Neural progenitor cell (in vitro differentiated cells): ENCODE data around the gene EFNA5. TPM values are rescaled to one million over a fixed set of nuclear protein-coding genes. Genes with fewer than 3 reads are reported as not detected.

Experiments
- DNase-seq: peaks from one replicate; pipeline ENCODE4 v3.0.0-alpha.2; 2016; ENCODE audit warnings: low spot score
- H2AFZ ChIP-seq: fragments of 200-600 bp; sonication (generic); replicated peaks from 2 replicates; pipeline ENCODE4 v1.6.1; 2016; ENCODE audit warnings: antibody characterized with exemption
- H3F3A ChIP-seq: fragments of 200-600 bp; sonication (generic); 2 replicates; pipeline ENCODE4 v1.6.1; 2016; ENCODE audit warnings: antibody characterized with exemption, low read depth
- H3K27ac ChIP-seq: fragments of 200-600 bp; sonication (generic); 2 replicates; pipeline ENCODE4 v1.5.1; 2016; ENCODE audit warnings: mild to moderate bottlenecking
- H3K27me3 ChIP-seq: fragments of 200-600 bp; sonication (generic); 2 replicates; pipeline ENCODE4 v1.6.1; 2016; ENCODE audit warnings: mild to moderate bottlenecking, moderate library complexity
- H3K36me3 ChIP-seq: fragments of 200-600 bp; sonication (generic); 2 replicates; pipeline ENCODE4 v1.5.1; 2016
- H3K4me1 ChIP-seq: fragments of 200-600 bp; sonication (generic); 2 replicates; pipeline ENCODE4 v1.6.1; 2016; ENCODE audit warnings: mixed run types
- H3K4me2 ChIP-seq: fragments of 200-600 bp; sonication (generic); 2 replicates; pipeline ENCODE4 v1.6.1; 2016
- H3K4me3 ChIP-seq: fragments of 200-600 bp; sonication (generic); 2 replicates; pipeline ENCODE4 v1.5.1; 2016
- H3K79me2 ChIP-seq: fragments of 200-600 bp; sonication (generic); 2 replicates; pipeline ENCODE4 v1.6.1; 2016; ENCODE audit warnings: low read depth
- H3K9ac ChIP-seq: fragments of 200-600 bp; sonication (generic); 2 replicates; pipeline ENCODE4 v1.6.1; 2016
- H3K9me3 ChIP-seq: fragments of 200-600 bp; sonication (generic); 2 replicates; pipeline ENCODE4 v1.5.1; 2016; ENCODE audit warnings: low read depth
- H4K20me1 ChIP-seq: fragments of 200-600 bp; sonication (generic); 2 replicates; pipeline ENCODE4 v1.6.1; 2016; ENCODE audit warnings: low read depth
- H3K27ac Mint-ChIP-seq: 3 replicates; pipeline ENCODE4 v1.8.0; 2021; ENCODE audit warnings: mixed read lengths
- H3K27me3 Mint-ChIP-seq: 2 replicates; pipeline ENCODE4 v1.8.0; 2022; ENCODE audit warnings: low read depth, mild to moderate bottlenecking, inconsistent platforms, moderate library complexity, mixed read lengths; ENCODE audit not compliant: insufficient read depth
- H3K36me3 Mint-ChIP-seq: 3 replicates; pipeline ENCODE4 v1.8.0; 2021; ENCODE audit warnings: mixed read lengths
- H3K4me1 Mint-ChIP-seq: 3 replicates; pipeline ENCODE4 v1.8.0; 2021; ENCODE audit warnings: mixed read lengths
- H3K4me3 Mint-ChIP-seq: 3 replicates; pipeline ENCODE4 v1.8.0; 2021; ENCODE audit warnings: mild to moderate bottlenecking, moderate library complexity, mixed read lengths
- H3K9me3 Mint-ChIP-seq: 3 replicates; pipeline ENCODE4 v1.8.0; 2020; ENCODE audit warnings: mixed read lengths
- CTCF ChIP-seq: fragments of 200-600 bp; sonication (generic); IDR thresholded peaks from 2 replicates; pipeline ENCODE4 v1.5.1; 2017; ENCODE audit warnings: antibody characterized with exemption, mild to moderate bottlenecking
- EZH2 ChIP-seq: fragments of 200-600 bp; sonication (generic); IDR thresholded peaks from 2 replicates; pipeline ENCODE4 v1.6.1; 2017; ENCODE audit warnings: antibody characterized with exemption, mild to moderate bottlenecking, moderate library complexity
- EZH2phosphoT487 ChIP-seq: fragments of 200-600 bp; sonication (generic); IDR thresholded peaks from 2 replicates; pipeline ENCODE4 v1.6.1; 2017; ENCODE audit warnings: antibody characterized with exemption
- total RNA-seq: library from RNA; depleted of rRNA; stranded (reverse); fragments of >200 nt; gene quantifications from 2 replicates; pipeline ENCODE4 v1.2.3, GENCODE V29; 2015; ENCODE audit warnings: low replicate concordance

The EFNA5 gene
- total RNA-seq, 1 donor from 2014 or later: 105 TPM

GRCh38 chr5:107553117-107553555 lies 117.6 kb downstream of the EFNA5 start:
- H3K4me3 ChIP-seq: no peak overlapping the region
- no peak overlapping the region for H2AFZ ChIP-seq

GRCh38 chr5:107551088-107551487 lies 119.6 kb downstream of the EFNA5 start:
- Mint-ChIP-seq H3K9me3 (no peaks in the 10 kb centered on the region), H3K4me1 (peaks cover 54% of the 10 kb centered on the region), H3K27me3 (no peaks in the 10 kb centered on the region), H3K4me3 (no peak overlapping the region), H3K27ac (no peak overlapping the region), H3K36me3 (peaks cover 2% of the 10 kb centered on the region)
- no peaks in the 10 kb centered on the region for H3K9me3 ChIP-seq
- peak overlapping the region; percentile 22 for H3K27ac ChIP-seq
- no peak overlapping the region for H3K9ac ChIP-seq
- H2AFZ ChIP-seq: no peak overlapping the region
- H3K4me1 ChIP-seq: peaks cover 38% of the 10 kb centered on the region
- no peak overlapping the region for H3K4me3 ChIP-seq
- TF ChIP-seq EZH2phosphoT487: no peak
- TF ChIP-seq CTCF: no peak
- no peak for TF ChIP-seq EZH2
- peaks cover 14% of the 10 kb centered on the region for H3F3A ChIP-seq
- H3K79me2 ChIP-seq: peaks cover 100% of the 10 kb centered on the region
- H4K20me1 ChIP-seq: peaks cover 100% of the 10 kb centered on the region
- H3K36me3 ChIP-seq: peaks cover 4% of the 10 kb centered on the region
- no peak for DNase-seq
- H3K4me2 ChIP-seq: no peak overlapping the region
- H3K27me3 ChIP-seq: no peaks in the 10 kb centered on the region

More at GRCh38 chr5:107553117-107553555, 117.6 kb downstream of the EFNA5 start:
- H3K9me3 Mint-ChIP-seq: no peaks in the 10 kb centered on the region
- H3K4me1 ChIP-seq: peaks cover 34% of the 10 kb centered on the region
- no peak for DNase-seq
- H3K27me3 Mint-ChIP-seq: no peaks in the 10 kb centered on the region
- peaks cover 4% of the 10 kb centered on the region for H3K36me3 ChIP-seq
- no peak overlapping the region for H3K9ac ChIP-seq
- peaks cover 100% of the 10 kb centered on the region for H4K20me1 ChIP-seq
- peaks cover 100% of the 10 kb centered on the region for H3K79me2 ChIP-seq
- no peak overlapping the region for H3K4me2 ChIP-seq
- no peaks in the 10 kb centered on the region for H3K27me3 ChIP-seq
- H3K9me3 ChIP-seq: no peaks in the 10 kb centered on the region
- TF ChIP-seq CTCF: no peak
- no peak for TF ChIP-seq EZH2
- TF ChIP-seq EZH2phosphoT487: no peak
- no peak overlapping the region for H3K27ac ChIP-seq
- H3F3A ChIP-seq: peaks cover 10% of the 10 kb centered on the region
- peaks cover 59% of the 10 kb centered on the region for H3K4me1 Mint-ChIP-seq
- H3K36me3 Mint-ChIP-seq: peaks cover 2% of the 10 kb centered on the region
- peak overlapping the region; percentile 76 for H3K27ac Mint-ChIP-seq
- H3K4me3 Mint-ChIP-seq: no peak overlapping the region

- Histone ChIP-seq H3K27me3 (no peaks in the 10 kb centered on the region), H3K4me2 (no peak overlapping the region), H3F3A (peaks cover 23% of the 10 kb centered on the region), H3K27ac (no peak overlapping the region), H3K79me2 (peaks cover 100% of the 10 kb centered on the region), H2AFZ (no peak overlapping the region), H3K9ac (no peak overlapping the region), H3K36me3 (peaks cover 4% of the 10 kb centered on the region), H3K9me3 (no peaks in the 10 kb centered on the region), H3K4me3 (no peak overlapping the region), H4K20me1 (peaks cover 100% of the 10 kb centered on the region), H3K4me1 (peaks cover 53% of the 10 kb centered on the region)
- peaks cover 2% of the 10 kb centered on the region for H3K36me3 Mint-ChIP-seq
- no peaks in the 10 kb centered on the region for H3K9me3 Mint-ChIP-seq
- H3K27ac Mint-ChIP-seq: no peak overlapping the region
- H3K27me3 Mint-ChIP-seq: no peaks in the 10 kb centered on the region
- no peak for DNase-seq
- H3K4me3 Mint-ChIP-seq: no peak overlapping the region
- TF ChIP-seq CTCF: no peak
- no peak for TF ChIP-seq EZH2
- TF ChIP-seq EZH2phosphoT487: no peak
- H3K4me1 Mint-ChIP-seq: peaks cover 55% of the 10 kb centered on the region
Measured at GRCh38 chr5:107549567-107549966, 121.2 kb downstream of the EFNA5 start.
